ENCODE measurements around the gene AGAP1.

DNA sequence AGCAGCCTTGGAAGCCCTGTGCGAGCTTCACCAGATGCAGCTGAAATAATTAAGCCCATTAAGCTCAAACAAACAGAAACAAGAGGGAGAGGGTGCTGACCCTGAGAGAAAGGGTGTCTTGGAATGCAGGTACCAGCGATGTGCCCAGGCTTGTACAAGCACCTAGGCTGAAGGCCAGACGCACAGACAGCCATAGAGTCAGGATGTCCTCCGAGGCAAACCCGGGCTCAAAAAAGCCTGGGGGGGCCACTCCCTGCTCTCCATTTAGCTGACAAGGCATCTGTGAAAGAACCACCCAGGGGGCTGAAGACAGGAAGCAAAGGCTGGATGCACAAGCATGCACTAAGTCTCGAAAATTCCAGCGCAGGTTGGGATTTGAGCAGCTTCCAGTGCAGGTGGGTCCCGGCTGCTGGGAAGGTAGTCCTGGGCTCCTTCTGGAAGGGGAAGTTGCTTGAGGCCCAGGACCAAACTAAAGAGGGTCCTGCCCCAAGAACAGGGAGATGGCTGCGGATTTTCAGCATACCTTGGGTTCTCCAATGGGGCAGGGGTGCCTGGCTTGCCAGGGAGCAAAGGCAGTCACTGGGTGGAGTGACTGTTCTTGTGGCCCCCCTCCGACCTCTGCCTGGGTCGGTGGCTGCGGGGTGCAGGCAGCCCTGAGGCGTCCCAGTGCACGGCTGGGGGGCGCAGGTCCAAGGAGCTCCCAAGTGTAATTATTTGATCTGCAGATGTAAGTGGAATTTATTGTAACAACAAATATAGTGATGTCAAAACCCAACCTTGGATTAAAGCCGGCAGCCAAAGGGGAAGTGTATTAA is 668.4 kb downstream of the AGAP1 start:
- TF ChIP-seq, protein P1, sequence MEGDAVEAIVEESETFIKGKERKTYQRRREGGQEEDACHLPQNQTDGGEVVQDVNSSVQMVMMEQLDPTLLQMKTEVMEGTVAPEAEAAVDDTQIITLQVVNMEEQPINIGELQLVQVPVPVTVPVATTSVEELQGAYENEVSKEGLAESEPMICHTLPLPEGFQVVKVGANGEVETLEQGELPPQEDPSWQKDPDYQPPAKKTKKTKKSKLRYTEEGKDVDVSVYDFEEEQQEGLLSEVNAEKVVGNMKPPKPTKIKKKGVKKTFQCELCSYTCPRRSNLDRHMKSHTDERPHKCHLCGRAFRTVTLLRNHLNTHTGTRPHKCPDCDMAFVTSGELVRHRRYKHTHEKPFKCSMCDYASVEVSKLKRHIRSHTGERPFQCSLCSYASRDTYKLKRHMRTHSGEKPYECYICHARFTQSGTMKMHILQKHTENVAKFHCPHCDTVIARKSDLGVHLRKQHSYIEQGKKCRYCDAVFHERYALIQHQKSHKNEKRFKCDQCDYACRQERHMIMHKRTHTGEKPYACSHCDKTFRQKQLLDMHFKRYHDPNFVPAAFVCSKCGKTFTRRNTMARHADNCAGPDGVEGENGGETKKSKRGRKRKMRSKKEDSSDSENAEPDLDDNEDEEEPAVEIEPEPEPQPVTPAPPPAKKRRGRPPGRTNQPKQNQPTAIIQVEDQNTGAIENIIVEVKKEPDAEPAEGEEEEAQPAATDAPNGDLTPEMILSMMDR (IDR thresholded peaks at IDR 0.05), result no peak
- TF ChIP-seq POLR2A (IDR thresholded peaks at IDR 0.05), result no peak

Measured in right lobe of liver (tissue), 4 donors.